Measurements from ENCODE around the gene SMCHD1. TPM values are rescaled to one million over a fixed set of nuclear protein-coding genes. Genes with fewer than 3 reads are reported as not detected.

Gene SMCHD1
- total and polyA plus RNA-seq, 2 experiments from 2014 or later = 7.7 to 39.0 TPM

DNA sequence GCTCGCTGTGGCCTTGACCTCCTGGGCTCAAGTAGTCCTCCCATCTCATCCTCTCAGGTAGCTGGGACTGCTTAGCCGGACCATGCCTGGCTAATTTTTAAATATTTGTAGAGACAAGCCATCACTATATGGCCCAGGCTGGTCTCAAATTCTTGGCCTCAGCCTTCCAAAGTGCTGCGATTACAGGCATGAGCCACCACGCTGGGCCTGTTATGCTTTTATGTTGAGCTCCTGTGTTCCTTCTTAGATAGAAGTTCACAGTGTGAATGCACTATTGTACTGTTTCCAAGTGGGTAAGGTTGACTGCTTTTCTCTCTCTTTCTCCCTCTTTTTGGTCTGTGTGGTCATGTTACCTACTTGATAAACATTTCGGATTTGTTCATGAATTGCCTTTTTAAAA is 61.9 kb downstream of the SMCHD1 start (continued):
- no peak for TF ChIP-seq ZNF331 (CRISPR knock-in tag; IDR thresholded peaks at IDR 0.05; ENCODE audit: low read depth)
- no peak for TF ChIP-seq ZNF462 (CRISPR knock-in tag; IDR thresholded peaks at IDR 0.05)

GRCh38 chr18:2719040-2719439 is 63.5 kb downstream of the SMCHD1 start:
- peaks cover 12% of the 10 kb centered on the region for H3K4me1 Mint-ChIP-seq
- no peaks in the 10 kb centered on the region for H3K9me2 ChIP-seq (ENCODE audit: insufficient read depth)
- peaks cover 10% of the 10 kb centered on the region; the same call in 1 of the 2 replicates for H3K79me2 ChIP-seq (replicated peaks; ENCODE audit: insufficient read depth)
- no peaks in the 10 kb centered on the region for H3F3A ChIP-seq (replicated peaks; ENCODE audit: low read depth)
- ATAC-seq (no peak), DNase-seq (ENCODE audit: low spot score) (no peak)
- no peaks in the 10 kb centered on the region for H3K27me3 ChIP-seq (ENCODE audit: insufficient read depth)
- H3K4me2 ChIP-seq = no peak overlapping the region
- H2AFZ ChIP-seq = no peak overlapping the region
- H3K4me3 Mint-ChIP-seq = no peak overlapping the region
- no peaks in the 10 kb centered on the region; the same call in 1 of the 2 replicates for H3K36me3 ChIP-seq (ENCODE audit: insufficient read depth)
- peaks cover 4% of the 10 kb centered on the region for H3K27me3 Mint-ChIP-seq (ENCODE audit: insufficient read depth, low read depth, poor library complexity)
- H3K36me3 Mint-ChIP-seq (ENCODE audit: low read depth) = peaks cover 46% of the 10 kb centered on the region
- no peak for TF ChIP-seq REST (IDR thresholded peaks at IDR 0.05; ENCODE audit: unreplicated experiment)
- no peak for TF ChIP-seq ETS1 (IDR thresholded peaks at IDR 0.05)
- TF ChIP-seq NANOG (IDR thresholded peaks at IDR 0.05; ENCODE audit: borderline replicate concordance) = no peak
- H3K4me3 ChIP-seq = no peak overlapping the region
- H3K27ac Mint-ChIP-seq = no peak overlapping the region
- 0 out of 2 replicates have a peak, but pooled peaks cover 4% of the 10 kb centered on the region for H4K20me1 ChIP-seq (replicated peaks; ENCODE audit: insufficient read depth)
- H3K27ac ChIP-seq (ENCODE audit: low read depth) = no peak overlapping the region
- no peaks in the 10 kb centered on the region for H3K9me3 Mint-ChIP-seq
- no peaks in the 10 kb centered on the region for H3K4me1 ChIP-seq (ENCODE audit: insufficient read depth)
